ENCODE measurements around the gene ADGRA1. TPM values are rescaled to one million over a fixed set of nuclear protein-coding genes. Genes with fewer than 3 reads are reported as not detected.

The ADGRA1 gene
- total RNA-seq, 2 donors from 2014 or later = 0.14 to 0.23 TPM

GRCh38 chr10:133179128-133179520 lies 91.4 kb downstream of the ADGRA1 start:
- 87% methylated on average over 10 of the region's 11 CpGs for WGBS
- Histone ChIP-seq H3K4me1 (replicated peaks) (no peaks in the 10 kb centered on the region), H3K27ac (no peak overlapping the region), H3K9me3 (no peaks in the 10 kb centered on the region), H3K4me3 (no peak overlapping the region), H3K27me3 (replicated peaks; ENCODE audit: insufficient read depth) (no peaks in the 10 kb centered on the region), H3K36me3 (no peaks in the 10 kb centered on the region)
- TF ChIP-seq POLR2AphosphoS5 (IDR thresholded peaks at IDR 0.05) (no peak), CTCF (IDR thresholded peaks at IDR 0.05) (no peak), POLR2A (IDR thresholded peaks at IDR 0.05) (no peak)
- intact Hi-C loops (cut with DNase I) = no loop called here
- DNase-seq (ENCODE audit: low spot score) = no peak

GRCh38 chr10:133179651-133180050 lies 91.9 kb downstream of the ADGRA1 start:
- no peaks in the 10 kb centered on the region for H3K36me3 ChIP-seq
- no peak for DNase-seq (ENCODE audit: low spot score)

GRCh38 chr10:133180192-133180964 lies 92.7 kb downstream of the ADGRA1 start:
- H3K27ac ChIP-seq = no peak overlapping the region
- 88% methylated on average over 33 of the region's 33 CpGs for WGBS
- no peak overlapping the region for H3K4me3 ChIP-seq
- no peaks in the 10 kb centered on the region for H3K4me1 ChIP-seq (replicated peaks)
- H3K27me3 ChIP-seq (replicated peaks; ENCODE audit: insufficient read depth) = no peaks in the 10 kb centered on the region
- DNase-seq (ENCODE audit: low spot score) = no peak
- no peaks in the 10 kb centered on the region for H3K9me3 ChIP-seq
- intact Hi-C loops (cut with DNase I) = no loop called here
- TF ChIP-seq POLR2AphosphoS5 (IDR thresholded peaks at IDR 0.05) (no peak), CTCF (IDR thresholded peaks at IDR 0.05) (no peak), POLR2A (IDR thresholded peaks at IDR 0.05) (no peak)
- H3K36me3 ChIP-seq = no peaks in the 10 kb centered on the region

More at GRCh38 chr10:133179651-133180050, 91.9 kb downstream of the ADGRA1 start:
- Histone ChIP-seq H3K27ac (no peak overlapping the region), H3K27me3 (replicated peaks; ENCODE audit: insufficient read depth) (no peaks in the 10 kb centered on the region), H3K9me3 (no peaks in the 10 kb centered on the region), H3K4me3 (no peak overlapping the region), H3K4me1 (replicated peaks) (no peaks in the 10 kb centered on the region)
- intact Hi-C loops (cut with DNase I) = no loop called here
- 77% methylated on average over 26 of the region's 26 CpGs for WGBS
- TF ChIP-seq CTCF (IDR thresholded peaks at IDR 0.05) = no peak
- no peak for TF ChIP-seq POLR2A (IDR thresholded peaks at IDR 0.05)
- TF ChIP-seq POLR2AphosphoS5 (IDR thresholded peaks at IDR 0.05) = no peak

- Histone ChIP-seq H3K4me1 (replicated peaks) (no peaks in the 10 kb centered on the region), H3K36me3 (no peaks in the 10 kb centered on the region), H3K4me3 (no peak overlapping the region), H3K27ac (no peak overlapping the region), H3K27me3 (replicated peaks; ENCODE audit: insufficient read depth) (no peaks in the 10 kb centered on the region), H3K9me3 (no peaks in the 10 kb centered on the region)
- DNase-seq (ENCODE audit: low spot score) = no peak
- WGBS = 88% methylated on average over 22 of the region's 23 CpGs
- TF ChIP-seq CTCF (IDR thresholded peaks at IDR 0.05) (no peak), POLR2A (IDR thresholded peaks at IDR 0.05) (no peak), POLR2AphosphoS5 (IDR thresholded peaks at IDR 0.05) (no peak)
- intact Hi-C loops (cut with DNase I) = no loop called here
Measured at GRCh38 chr10:133180965-133181639, 93.4 kb downstream of the ADGRA1 start.

Other genes with a start within 250 kb of the ADGRA1 start
- 1 to 10 TPM; 1.4 to 9.3 TPM for gene CFAP46, start 145.4 kb upstream of the ADGRA1 start, total RNA-seq
- gene KNDC1, start 72.3 kb downstream of the ADGRA1 start, total RNA-seq = 10 to 100 TPM in 1 of 2 donors, 1 to 10 TPM in 1; 1.5 to 10.8 TPM
- gene UTF1, start 142.3 kb downstream of the ADGRA1 start, total RNA-seq = 1 to 10 TPM in 1 of 2 donors, not detected in 1; 9.2 TPM
- 1 to 10 TPM in 1 of 2 donors, under 1 TPM in 1; 0.18 to 1.8 TPM for gene VENTX, start 149.9 kb downstream of the ADGRA1 start, total RNA-seq
- gene ADAM8, start 188.9 kb downstream of the ADGRA1 start, total RNA-seq = 1 to 10 TPM; 7.2 to 7.4 TPM
- gene TUBGCP2, start 220.9 kb downstream of the ADGRA1 start, total RNA-seq = 10 to 100 TPM; 53.5 to 78.5 TPM
- 10 to 100 TPM; 52.8 to 57.6 TPM for gene ZNF511, start 221.0 kb downstream of the ADGRA1 start, total RNA-seq
- 1 to 10 TPM in 1 of 2 donors, not detected in 1; 9.4 TPM for gene CALY, start 249.0 kb downstream of the ADGRA1 start, total RNA-seq

Measured in prostate gland (tissue), 2 donors.